ENCODE results near the gene ARHGAP24. TPM values are rescaled to one million over a fixed set of nuclear protein-coding genes. Genes with fewer than 3 reads are reported as not detected.
"Not testable (repeated sequence)": the region's sequence is repeated elsewhere in the genome, so short reads cannot be mapped to it uniquely, and the experiment has no call there.

Gene ARHGAP24
- total and polyA plus RNA-seq, 9 donors: 6.6 to 16.7 (median 10.0) TPM

- Histone ChIP-seq H3K9me3 (no peaks in the 10 kb centered on the region), H3K27me3 (no peaks in the 10 kb centered on the region), H3K4me3 (no peak overlapping the region), H3K4me1 (ENCODE audit: insufficient read depth) (peaks cover 1% of the 10 kb centered on the region), H3K27ac (no peak overlapping the region), H3K36me3 (no peaks in the 10 kb centered on the region)
- 96 to 98% (median 96%) methylated on average over 6 of the region's 6 CpGs for WGBS, 3 donors
- DNase-seq: no peak
- no peak for TF ChIP-seq POLR2A (IDR thresholded peaks at IDR 0.05)
- TF ChIP-seq CTCF (IDR thresholded peaks at IDR 0.05): no peak
- TF ChIP-seq EP300 (IDR thresholded peaks at IDR 0.05): no peak
- intact Hi-C loops (cut with DNase I): no loop called here
Observed at GRCh38 chr4:85834934-85835333, 360.0 kb downstream of the ARHGAP24 start.

- Histone ChIP-seq H3K27ac (no peak overlapping the region), H3K27me3 (no peaks in the 10 kb centered on the region), H3K36me3 (no peaks in the 10 kb centered on the region), H3K9me3 (no peaks in the 10 kb centered on the region), H3K4me1 (ENCODE audit: insufficient read depth) (peaks cover 2% of the 10 kb centered on the region), H3K4me3 (no peak overlapping the region)
- intact Hi-C loops (cut with DNase I): no loop called here
- no peak for TF ChIP-seq CTCF (IDR thresholded peaks at IDR 0.05)
- no peak for TF ChIP-seq POLR2A (IDR thresholded peaks at IDR 0.05)
- no peak for TF ChIP-seq EP300 (IDR thresholded peaks at IDR 0.05)
- WGBS, 3 donors: 82 to 87% (median 84%) methylated on average over 3 of the region's 3 CpGs
- DNase-seq: no peak
Observed at GRCh38 chr4:85836588-85837438, 361.9 kb downstream of the ARHGAP24 start.

- Histone ChIP-seq H3K27me3 (no peaks in the 10 kb centered on the region), H3K27ac (no peak overlapping the region), H3K4me1 (ENCODE audit: insufficient read depth) (peaks cover 2% of the 10 kb centered on the region), H3K4me3 (no peak overlapping the region), H3K36me3 (no peaks in the 10 kb centered on the region), H3K9me3 (no peaks in the 10 kb centered on the region)
- intact Hi-C loops (cut with DNase I): no loop called here
- WGBS, 3 donors: 45 to 48% (median 45%) methylated on average over 4 of the region's 4 CpGs
- TF ChIP-seq CTCF (IDR thresholded peaks at IDR 0.05) (no peak), POLR2A (IDR thresholded peaks at IDR 0.05) (no peak), EP300 (IDR thresholded peaks at IDR 0.05) (no peak)
- no peak for DNase-seq
Observed at GRCh38 chr4:85837439-85837733, 362.4 kb downstream of the ARHGAP24 start.

- H3K4me3 ChIP-seq; intact Hi-C loops (cut with DNase I); DNase-seq; H3K9me3 ChIP-seq; H3K4me1 ChIP-seq (ENCODE audit: insufficient read depth); H3K27me3 ChIP-seq; H3K27ac ChIP-seq; H3K36me3 ChIP-seq: not testable (repeated sequence)
- 39 to 48% (median 42%) methylated on average over 3 of the region's 3 CpGs for WGBS, 3 donors
Observed at GRCh38 chr4:85839981-85840451, 365.1 kb downstream of the ARHGAP24 start.

- intact Hi-C loops (cut with DNase I): no loop called here
Observed at GRCh38 chr4:85842540-85842939, 367.6 kb downstream of the ARHGAP24 start.

GRCh38 chr4:85853740-85854139 is 378.8 kb downstream of the ARHGAP24 start:
- H3K4me1 ChIP-seq (ENCODE audit: insufficient read depth); H3K36me3 ChIP-seq; DNase-seq; H3K9me3 ChIP-seq; H3K27me3 ChIP-seq; H3K4me3 ChIP-seq; intact Hi-C loops (cut with DNase I); H3K27ac ChIP-seq: not testable (repeated sequence)
- WGBS, 3 donors: 84 to 90% (median 86%) methylated on average over 6 of the region's 6 CpGs

More at GRCh38 chr4:85842540-85842939, 367.6 kb downstream of the ARHGAP24 start:
- H3K4me3 ChIP-seq: no peak overlapping the region
- no peak for TF ChIP-seq POLR2A (IDR thresholded peaks at IDR 0.05)
- no peak for TF ChIP-seq CTCF (IDR thresholded peaks at IDR 0.05)
- TF ChIP-seq EP300 (IDR thresholded peaks at IDR 0.05): no peak
- H3K4me1 ChIP-seq (ENCODE audit: insufficient read depth): peaks cover 2% of the 10 kb centered on the region
- no peak overlapping the region for H3K27ac ChIP-seq
- 63 to 66% (median 65%) methylated on average over 7 of the region's 7 CpGs for WGBS, 3 donors
- no peaks in the 10 kb centered on the region for H3K27me3 ChIP-seq
- no peaks in the 10 kb centered on the region for H3K36me3 ChIP-seq
- DNase-seq: no peak
- H3K9me3 ChIP-seq: no peaks in the 10 kb centered on the region

Measured in ovary (tissue), 9 donors.